ENCODE data around the gene CCBE1.

GRCh38 chr18:59555995-59556659, 141.1 kb downstream of the CCBE1 start:
- TF ChIP-seq CTCF (IDR thresholded peaks at IDR 0.05; ENCODE audit: insufficient read depth, low read depth, low read length), result no peak
- TF ChIP-seq EZH2 (IDR thresholded peaks at IDR 0.05; ENCODE audit: insufficient read depth, low read length), result no peak
